GF-D8 (cell line): ENCODE measurements around the gene PNP.

Experiments used
- DNase-seq: peaks from one replicate; lab custom pipeline; 2025; lab: John Stamatoyannopoulos, UW

The PNP gene

GRCh38 chr14:20455355-20456300 lies 13.6 kb upstream of the PNP start:
- peak; percentile 64 for DNase-seq

- DNase-seq = peak; percentile 64
Measured at GRCh38 chr14:20456971-20457370, 12.2 kb upstream of the PNP start.

- no peak for DNase-seq
Measured at GRCh38 chr14:20458031-20458789, 11.0 kb upstream of the PNP start.

- no peak for DNase-seq
Measured at GRCh38 chr14:20460458-20461224, 8.6 kb upstream of the PNP start.

- peak; percentile 100 for DNase-seq
Measured at GRCh38 chr14:20461225-20462141, 7.7 kb upstream of the PNP start, which contains the start of gene PIP4P1. Gene PIP4P1, minus strand, starts transcription at chr14:20461434. Its CDS starts 109 bp downstream, at chr14:20461325.

- no peak for DNase-seq
Measured at GRCh38 chr14:20468764-20469241, 403 bp upstream of the PNP start.

- peak; percentile 61 for DNase-seq
Measured at GRCh38 chr14:20469890-20470602, 840 bp downstream of the PNP start.

- no peak for DNase-seq
Measured at GRCh38 chr14:20470603-20470901, 1.3 kb downstream of the PNP start.

GRCh38 chr14:20472536-20473169 lies 3.4 kb downstream of the PNP start:
- no peak for DNase-seq

GRCh38 chr14:20476776-20477175 lies 7.6 kb downstream of the PNP start:
- DNase-seq = no peak

GRCh38 chr14:20477211-20477876 lies 8.1 kb downstream of the PNP start:
- DNase-seq = peak; percentile 98

GRCh38 chr14:20478894-20479293 lies 9.7 kb downstream of the PNP start:
- no peak for DNase-seq

- no peak for DNase-seq
Measured at GRCh38 chr14:20482382-20482781, 13.2 kb downstream of the PNP start.

GRCh38 chr14:20485900-20486299 lies 16.7 kb downstream of the PNP start:
- DNase-seq = no peak

- DNase-seq = peak; percentile 53
Measured at GRCh38 chr14:20486684-20487395, 17.6 kb downstream of the PNP start.

GRCh38 chr14:20487396-20487725 lies 18.2 kb downstream of the PNP start:
- DNase-seq = no peak

- DNase-seq = peak; percentile 64
Measured at GRCh38 chr14:20489093-20489994, 20.1 kb downstream of the PNP start.

GRCh38 chr14:20490563-20490962 lies 21.4 kb downstream of the PNP start:
- no peak for DNase-seq
